Measurements from ENCODE around the gene HPCAL1. TPM values are rescaled to one million over a fixed set of nuclear protein-coding genes. Genes with fewer than 3 reads are reported as not detected.

The HPCAL1 gene
- total and polyA plus RNA-seq, 2 donors (not counting 3 experiments of a cell fraction or from before 2014, with no cell fraction given), result 56.5 to 77.4 TPM

DNA sequence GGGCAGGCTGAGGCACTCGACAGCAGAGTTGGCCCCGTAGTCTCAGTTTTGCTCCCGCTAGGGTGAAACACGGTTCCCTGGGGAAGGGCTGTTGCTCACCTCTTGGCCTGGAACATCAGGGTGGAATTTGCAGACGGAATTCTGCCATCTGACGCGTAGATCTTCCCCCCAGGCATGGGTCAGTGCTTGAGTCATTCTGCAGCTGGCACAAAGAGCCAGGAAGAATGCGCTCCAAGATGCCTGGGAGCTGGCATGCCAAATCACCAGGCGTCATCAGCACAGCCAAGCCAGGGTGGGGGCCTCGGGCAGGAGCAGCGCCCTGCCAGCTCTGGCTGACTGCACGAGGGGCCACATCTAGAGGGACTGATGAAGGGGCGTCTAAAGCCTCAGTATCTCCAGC lies 102.7 kb downstream of the HPCAL1 start:
- dilution Hi-C loops (cut with MboI; ENCODE audit: extremely low pct_ligation_motif_present, low sequenced_read_pairs) (no loop called here), intact Hi-C loops (cut with micrococcal nuclease) (loop anchor here (1.0 kb wide), 2 partner anchors 75 to 101 kb away; no protein-coding TSS in a partner anchor)
- BruUV-seq (replicated peaks), result no TSS peak
- no peak for TF ChIP-seq CTCF (IDR thresholded peaks at IDR 0.05; ENCODE audit: extremely low read depth in 1 of 2, insufficient read depth in 1 of 2, low read depth in 1 of 2, low read length in 2 of 2)
- TF ChIP-seq POLR2AphosphoS5 (IDR thresholded peaks at IDR 0.05; ENCODE audit: insufficient read depth, low read depth, low read length), result peak; percentile 84
- TF ChIP-seq, protein P1, sequence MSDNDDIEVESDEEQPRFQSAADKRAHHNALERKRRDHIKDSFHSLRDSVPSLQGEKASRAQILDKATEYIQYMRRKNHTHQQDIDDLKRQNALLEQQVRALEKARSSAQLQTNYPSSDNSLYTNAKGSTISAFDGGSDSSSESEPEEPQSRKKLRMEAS (IDR thresholded peaks at IDR 0.05; ENCODE audit: insufficient read depth, insufficient read length), result no peak
- TF ChIP-seq MYC (IDR thresholded peaks at IDR 0.05; ENCODE audit: low read depth, low read length), result no peak
- peak; percentile 74 for TF ChIP-seq GATA2 (IDR thresholded peaks at IDR 0.05; ENCODE audit: insufficient read depth, insufficient read length, low read depth, low read length)
- TF ChIP-seq JUN (IDR thresholded peaks at IDR 0.05; ENCODE audit: borderline replicate concordance, insufficient read depth, insufficient read length, low read depth), result peak; percentile 64
- TF ChIP-seq FOS (IDR thresholded peaks at IDR 0.05; ENCODE audit: borderline replicate concordance, insufficient read depth, low read length), result peak; percentile 89
- TF ChIP-seq POLR2A (IDR thresholded peaks at IDR 0.05; ENCODE audit: low read depth, low read length), result no peak
- no peak for TF ChIP-seq EZH2 (IDR thresholded peaks at IDR 0.05; ENCODE audit: borderline replicate concordance, low read depth, low read length, severe bottlenecking)
- no peaks in the 10 kb centered on the region for H3K9me1 ChIP-seq (replicated peaks; ENCODE audit: control insufficient read depth, extremely low read depth, insufficient read depth, low read length)
- DNase-seq (ENCODE audit: low read depth, low spot score) (peak; percentile 86), FAIRE-seq (peak; percentile 87)
- peak overlapping the region; percentile 74 for H3K27ac ChIP-seq (ENCODE audit: insufficient read depth, low read depth, low read length)
- H2AFZ ChIP-seq (ENCODE audit: low read depth, low read length), result no peak overlapping the region
- no peak overlapping the region for H3K4me3 ChIP-seq (replicated peaks in 1 of 3; ENCODE audit: insufficient read depth in 1 of 3, low read depth in 1 of 3, low read length in 3 of 3)
- H3K36me3 ChIP-seq (ENCODE audit: control insufficient read depth in 2 of 2, extremely low read depth in 1 of 2, insufficient read depth in 2 of 2, low read length in 2 of 2), result no peaks in the 10 kb centered on the region
- no peaks in the 10 kb centered on the region for H4K20me1 ChIP-seq (replicated peaks; ENCODE audit: control insufficient read depth, extremely low read depth, insufficient read depth, low read length)
- ChIA-PET CTCF (interaction anchor here (1.0 to 7.7 kb wide), 12 partner anchors 23 to 333 kb away, joined by 3 to 212 read pairs (median 22); partner anchors contain the start of gene HPCAL1), POLR2A (no interaction called here)
- peaks cover 76% of the 10 kb centered on the region for H3K4me1 ChIP-seq (ENCODE audit: control insufficient read depth, extremely low read depth, insufficient read depth, low read length)
- H3K9ac ChIP-seq (replicated peaks; ENCODE audit: extremely low read depth, insufficient read depth, low read length), result peak overlapping the region; percentile 54
- no peaks in the 10 kb centered on the region for H3K27me3 ChIP-seq (ENCODE audit: control insufficient read depth in 2 of 2, insufficient read depth in 2 of 2, low read length in 2 of 2)
- peak overlapping the region; percentile 1 for H3K4me2 ChIP-seq (ENCODE audit: insufficient read depth, low read length)
- H3K9me3 ChIP-seq (replicated peaks; ENCODE audit: control insufficient read depth, insufficient read depth, low read length), result no peaks in the 10 kb centered on the region
- H3K79me2 ChIP-seq (ENCODE audit: control insufficient read depth, insufficient read depth, low read length), result peaks cover 1% of the 10 kb centered on the region

Measured in endothelial cell of umbilical vein (primary cell).